ENCODE measurements around the gene DCTD. TPM values are rescaled to one million over a fixed set of nuclear protein-coding genes. Genes with fewer than 3 reads are reported as not detected.

Gene DCTD
- total RNA-seq, 1 experiment from 2014 or later, result 109 TPM

GRCh38 chr4:182842759-182843390 lies 74.3 kb downstream of the DCTD start:
- DNase-seq (ENCODE audit: low read depth), result no peak

DNA sequence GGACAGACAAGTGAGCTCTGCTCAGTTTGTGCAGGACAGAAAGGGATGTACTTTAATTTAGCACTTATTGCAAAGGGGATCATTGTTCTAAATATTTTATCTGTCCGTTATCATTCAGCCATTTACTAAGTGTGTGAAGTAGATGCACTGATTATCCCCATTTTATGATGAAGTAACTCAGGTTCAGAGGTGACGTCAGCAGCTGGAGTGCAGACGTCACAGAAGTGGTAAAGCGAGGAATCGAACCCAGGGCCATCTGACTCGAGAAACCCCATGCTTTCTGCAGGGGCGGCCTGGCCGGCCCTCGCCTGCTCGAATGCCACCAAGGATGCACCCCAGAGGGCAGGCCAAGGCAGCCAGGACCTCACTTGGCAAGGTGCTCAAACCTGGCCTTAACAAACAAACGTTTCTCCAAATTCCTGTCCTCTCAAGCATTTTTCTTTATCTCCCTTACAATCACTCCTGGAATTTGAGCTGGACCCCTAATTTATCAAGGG lies 75.0 kb downstream of the DCTD start:
- no peak for DNase-seq (ENCODE audit: low read depth)

- no peak for DNase-seq (ENCODE audit: low read depth)
These were observed 77.1 kb downstream of the DCTD start for GRCh38 chr4:182840108-182840507.

Other genes with a start within 250 kb of the DCTD start
- gene WWC2, start 181.9 kb upstream of the DCTD start, total RNA-seq (2014; rRNA removed), result 14.3 and 14.7 TPM in 2 replicates

All from LHCN-M2 (cell line).